HUES48 (cell line): ENCODE results near the gene BEX2.
"Not testable (repeated sequence)": the region's sequence is repeated elsewhere in the genome, so short reads cannot be mapped to it uniquely, and the experiment has no call there.

Source experiments
- H3K27ac ChIP-seq: one replicate; pipeline ENCODE4 v1.7.0; 2013; ENCODE audit warnings: low read depth, low read length, inconsistent platforms
- H3K27me3 ChIP-seq: 2 replicates; pipeline ENCODE4 v1.6.1; 2013; ENCODE audit warnings: mild to moderate bottlenecking, low read length; ENCODE audit not compliant: control insufficient read depth, insufficient read depth
- H3K36me3 ChIP-seq: 2 replicates; pipeline ENCODE4 v1.6.1; 2013; ENCODE audit warnings: low read length; ENCODE audit not compliant: control insufficient read depth, insufficient read depth
- H3K4me1 ChIP-seq: 2 replicates; pipeline ENCODE4 v1.6.1; 2013; ENCODE audit warnings: mild to moderate bottlenecking, low read length; ENCODE audit not compliant: control insufficient read depth, insufficient read depth
- H3K4me3 ChIP-seq: 2 replicates; pipeline ENCODE4 v1.5.1; 2013; ENCODE audit warnings: mild to moderate bottlenecking, low read depth, low read length
- H3K9ac ChIP-seq: 2 replicates; pipeline ENCODE4 v1.6.1; 2013; ENCODE audit warnings: mild to moderate bottlenecking, low read depth, low read length, moderate library complexity
- H3K9me3 ChIP-seq: 2 replicates; pipeline ENCODE4 v1.6.1; 2013; ENCODE audit warnings: low read length; ENCODE audit not compliant: control insufficient read depth, insufficient read depth

BEX2 gene

DNA sequence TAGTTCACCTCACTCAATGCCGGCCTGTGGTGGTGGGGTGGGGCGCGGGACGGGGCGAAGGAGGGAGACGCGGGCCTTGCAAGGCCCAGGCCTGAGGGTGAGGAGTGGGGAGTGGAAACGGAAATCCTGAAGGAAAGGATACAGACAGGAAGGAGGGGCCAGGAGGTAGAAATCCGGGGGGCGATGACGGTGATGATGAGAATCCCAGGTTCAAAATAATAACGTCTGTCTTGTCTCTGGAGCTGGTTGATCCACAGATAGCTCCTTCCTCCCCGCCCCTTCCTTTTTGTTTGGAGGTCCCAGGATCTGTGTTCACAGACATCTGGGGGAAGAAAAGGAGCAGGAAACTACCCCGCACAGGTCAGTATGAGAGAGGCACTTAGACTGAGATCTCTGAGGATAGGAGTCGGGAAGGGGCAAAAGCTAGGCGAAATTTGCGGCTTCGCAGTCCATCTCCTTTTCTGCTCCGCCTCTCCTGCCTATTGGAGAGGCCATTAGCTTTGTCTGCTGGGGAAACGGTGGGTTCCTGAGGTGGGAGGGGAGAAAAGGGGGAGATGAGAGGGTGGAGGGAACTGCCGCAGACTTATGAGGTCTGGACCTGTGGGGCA lies 20.0 kb upstream of the BEX2 start:
- Histone ChIP-seq H3K27me3 (peaks cover 14% of the 10 kb centered on the region; the same call in 1 of the 2 replicates), H3K4me1 (peaks cover 28% of the 10 kb centered on the region), H3K27ac (peak overlapping the region; percentile 66), H3K9me3 (no peaks in the 10 kb centered on the region), H3K9ac (peak overlapping the region; percentile 10; the same call in 1 of the 2 replicates), H3K36me3 (no peaks in the 10 kb centered on the region), H3K4me3 (peak overlapping the region; percentile 50)

DNA sequence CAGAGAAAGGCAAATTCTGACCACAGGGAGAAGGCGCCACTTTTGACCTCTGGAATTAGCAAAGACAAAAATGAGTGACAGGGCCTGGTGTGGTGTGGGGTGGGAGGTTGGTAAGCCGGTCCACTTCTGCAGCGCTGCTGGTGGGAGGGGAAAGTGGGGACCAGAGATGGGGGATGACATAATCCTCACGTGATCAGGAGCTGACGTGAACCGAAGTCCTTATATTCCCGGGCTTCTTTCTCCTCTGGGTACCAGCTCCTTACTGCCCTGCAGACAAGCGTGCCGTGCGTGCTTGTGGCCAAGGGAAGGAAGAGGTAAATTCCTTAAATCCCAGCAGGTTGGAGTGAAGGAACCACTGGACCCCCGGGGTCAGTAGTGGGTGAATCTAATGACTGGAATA lies 19.2 kb upstream of the BEX2 start, which contains the start of gene TCEAL7:
TSS of gene TCEAL7 (plus strand) at position 249 of the 400 bp plus-strand sequence. CDS start 1,165 bp downstream, outside the sequence.
- Histone ChIP-seq H3K4me1 (peaks cover 28% of the 10 kb centered on the region), H3K9me3 (no peaks in the 10 kb centered on the region), H3K36me3 (no peaks in the 10 kb centered on the region), H3K27me3 (peaks cover 11% of the 10 kb centered on the region; the same call in 1 of the 2 replicates), H3K27ac (peak within 1 kb of the TSS; percentile 66), H3K4me3 (peak within 1 kb of the TSS; percentile 50), H3K9ac (peak within 1 kb of the TSS; percentile 10; the same call in 1 of the 2 replicates)

DNA sequence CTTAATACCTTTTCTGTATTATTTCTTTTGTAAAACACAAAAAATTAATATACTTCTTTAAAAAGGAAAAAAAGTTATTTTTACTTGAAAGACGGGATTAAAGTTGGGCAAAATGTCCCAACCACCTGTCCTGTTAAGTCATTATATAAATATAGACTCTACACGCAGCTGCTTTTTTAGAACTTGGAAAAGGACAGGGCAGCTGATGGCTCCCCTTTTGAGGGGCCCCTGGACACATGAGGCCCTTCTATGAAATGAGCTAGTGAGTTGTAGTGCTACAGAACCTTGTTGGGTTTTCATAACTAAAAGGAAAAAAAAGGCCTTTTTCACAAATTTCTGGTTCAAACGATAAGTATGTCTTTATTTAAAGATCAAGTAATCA lies 600 bp upstream of the BEX2 start:
- no peaks in the 10 kb centered on the region for H3K9me3 ChIP-seq
- H3K36me3 ChIP-seq = peaks cover 11% of the 10 kb centered on the region
- no peak overlapping the region for H3K9ac ChIP-seq
- H3K4me1 ChIP-seq = peaks cover 6% of the 10 kb centered on the region
- peak overlapping the region; percentile 71 for H3K27ac ChIP-seq
- H3K4me3 ChIP-seq = peak overlapping the region; percentile 80
- peaks cover 10% of the 10 kb centered on the region for H3K27me3 ChIP-seq

DNA sequence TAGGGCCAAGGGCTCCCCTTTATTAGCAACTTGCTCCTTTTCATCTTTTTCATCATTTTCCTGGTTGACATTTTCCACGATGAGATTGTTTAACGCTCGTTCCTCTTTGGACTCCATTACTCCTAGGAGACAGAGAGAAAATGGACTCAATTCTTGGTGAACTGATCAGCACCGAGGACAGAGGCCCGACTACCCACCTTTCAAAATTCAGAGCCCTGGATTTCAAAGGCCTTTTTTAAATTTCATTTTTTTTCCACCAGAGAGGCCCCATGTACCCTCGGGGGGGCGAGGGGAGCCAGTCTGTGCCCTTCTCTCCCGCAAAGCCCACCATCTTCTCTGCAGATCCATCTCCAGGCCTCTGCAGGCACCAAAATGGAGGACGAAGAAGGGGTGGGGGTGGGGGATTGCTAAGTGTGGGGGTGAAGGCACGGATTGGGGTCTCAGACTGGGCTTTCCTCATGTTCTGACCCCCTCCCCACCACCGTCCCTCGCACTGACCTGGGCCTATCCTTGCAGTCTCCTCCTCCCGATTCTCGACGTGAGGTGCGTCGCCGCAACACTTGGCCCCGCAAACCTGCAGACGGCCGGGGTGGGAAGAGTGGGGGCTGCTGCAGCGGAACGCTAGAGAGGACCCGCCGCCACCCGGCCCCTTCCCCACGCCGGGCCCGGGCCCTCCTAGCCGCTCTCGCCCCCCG lies 783 bp downstream of the BEX2 start:
- Histone ChIP-seq H3K4me1 (peaks cover 6% of the 10 kb centered on the region), H3K27me3 (peaks cover 12% of the 10 kb centered on the region), H3K4me3 (peak overlapping the region; percentile 80), H3K27ac (peak overlapping the region; percentile 71), H3K36me3 (peaks cover 11% of the 10 kb centered on the region), H3K9me3 (no peaks in the 10 kb centered on the region), H3K9ac (peak overlapping the region; percentile 81)

DNA sequence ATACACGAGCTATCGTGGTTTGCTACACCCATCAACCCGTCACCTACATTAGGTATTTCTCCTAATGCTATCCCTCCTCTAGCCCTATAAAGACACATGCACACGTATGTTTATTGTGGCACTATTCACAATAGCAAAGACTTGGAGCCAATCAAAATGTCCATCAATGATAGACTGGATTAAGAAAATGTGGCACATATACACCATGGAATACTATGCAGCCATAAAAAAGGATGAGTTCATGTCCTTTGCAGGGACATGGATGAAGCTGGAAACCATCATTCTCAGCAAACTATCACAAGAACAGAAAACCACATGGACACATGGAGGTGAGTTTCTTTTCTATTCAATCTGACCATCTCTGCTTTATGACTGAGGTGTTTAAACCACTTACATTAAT lies 5.1 kb downstream of the BEX2 start:
- not testable (repeated sequence) for H3K27ac ChIP-seq, H3K4me1 ChIP-seq, H3K4me3 ChIP-seq, H3K9me3 ChIP-seq, H3K9ac ChIP-seq
- Histone ChIP-seq H3K27me3 (peaks cover 13% of the 10 kb centered on the region; the same call in 1 of the 2 replicates), H3K36me3 (peaks cover 11% of the 10 kb centered on the region)

DNA sequence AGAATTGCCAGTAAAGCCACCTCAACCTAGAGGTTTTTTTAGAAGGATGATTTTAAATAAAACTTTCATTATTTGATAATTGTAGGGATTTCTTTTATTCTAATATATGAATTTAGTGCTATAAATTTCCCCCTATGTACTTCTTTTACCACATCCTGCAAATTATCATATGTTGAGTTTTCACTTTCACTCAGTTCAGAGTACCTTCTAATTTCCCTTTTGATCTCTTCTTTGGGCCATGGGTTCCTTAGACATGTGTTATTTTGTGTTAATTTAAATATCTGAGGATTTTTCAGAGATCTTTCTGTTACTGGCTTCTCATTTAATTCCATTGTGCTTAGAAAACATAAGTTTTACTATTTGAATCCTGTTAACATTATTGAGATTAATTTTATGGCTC lies 6.1 kb downstream of the BEX2 start:
- no peak overlapping the region for H3K9ac ChIP-seq
- no peak overlapping the region for H3K4me3 ChIP-seq
- H3K4me1 ChIP-seq = no peaks in the 10 kb centered on the region
- H3K9me3 ChIP-seq = no peaks in the 10 kb centered on the region
- no peak overlapping the region for H3K27ac ChIP-seq
- H3K36me3 ChIP-seq = peaks cover 11% of the 10 kb centered on the region
- peaks cover 13% of the 10 kb centered on the region; the same call in 1 of the 2 replicates for H3K27me3 ChIP-seq

- no peaks in the 10 kb centered on the region for H3K36me3 ChIP-seq
- H3K9ac ChIP-seq = no peak overlapping the region
- H3K27me3 ChIP-seq = peaks cover 50% of the 10 kb centered on the region
- peaks cover 20% of the 10 kb centered on the region for H3K4me1 ChIP-seq
- H3K4me3 ChIP-seq = no peak overlapping the region
- no peaks in the 10 kb centered on the region for H3K9me3 ChIP-seq
- H3K27ac ChIP-seq = no peak overlapping the region
Observed at GRCh38 chrX:103293118-103293517, 17.7 kb downstream of the BEX2 start.

DNA sequence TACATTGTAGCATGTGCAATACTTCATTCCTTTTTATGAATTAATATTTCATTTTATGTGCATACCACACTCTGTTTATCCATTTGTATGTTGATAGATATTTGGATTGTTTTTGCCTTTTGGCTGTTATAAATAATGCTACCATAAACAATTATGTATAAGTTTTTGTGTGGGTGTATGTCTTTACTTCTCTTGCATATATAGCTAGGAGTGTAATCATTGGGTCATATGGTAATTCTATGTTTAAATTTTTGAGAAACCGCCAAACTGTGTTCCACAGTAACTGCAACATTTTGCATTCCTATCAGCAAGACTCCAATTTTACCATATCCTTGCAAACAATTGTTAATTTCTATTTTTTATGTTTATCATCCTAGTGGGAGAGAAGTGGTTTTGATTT lies 31.2 kb downstream of the BEX2 start:
- Histone ChIP-seq H3K4me3 (no peak overlapping the region), H3K27me3 (peaks cover 19% of the 10 kb centered on the region), H3K36me3 (no peaks in the 10 kb centered on the region), H3K9me3 (peaks cover 11% of the 10 kb centered on the region), H3K27ac (no peak overlapping the region), H3K9ac (no peak overlapping the region), H3K4me1 (no peaks in the 10 kb centered on the region)

- Histone ChIP-seq H3K27me3 (peaks cover 23% of the 10 kb centered on the region), H3K4me3 (no peak within 1 kb of the TSS)
Observed at GRCh38 chrX:103276581-103277002, 34.2 kb downstream of the BEX2 start, which contains the start of gene TCEAL5. Gene TCEAL5 (minus strand): TSS chrX:103276750. CDS start chrX:103274563, 2,187 bp downstream.

DNA sequence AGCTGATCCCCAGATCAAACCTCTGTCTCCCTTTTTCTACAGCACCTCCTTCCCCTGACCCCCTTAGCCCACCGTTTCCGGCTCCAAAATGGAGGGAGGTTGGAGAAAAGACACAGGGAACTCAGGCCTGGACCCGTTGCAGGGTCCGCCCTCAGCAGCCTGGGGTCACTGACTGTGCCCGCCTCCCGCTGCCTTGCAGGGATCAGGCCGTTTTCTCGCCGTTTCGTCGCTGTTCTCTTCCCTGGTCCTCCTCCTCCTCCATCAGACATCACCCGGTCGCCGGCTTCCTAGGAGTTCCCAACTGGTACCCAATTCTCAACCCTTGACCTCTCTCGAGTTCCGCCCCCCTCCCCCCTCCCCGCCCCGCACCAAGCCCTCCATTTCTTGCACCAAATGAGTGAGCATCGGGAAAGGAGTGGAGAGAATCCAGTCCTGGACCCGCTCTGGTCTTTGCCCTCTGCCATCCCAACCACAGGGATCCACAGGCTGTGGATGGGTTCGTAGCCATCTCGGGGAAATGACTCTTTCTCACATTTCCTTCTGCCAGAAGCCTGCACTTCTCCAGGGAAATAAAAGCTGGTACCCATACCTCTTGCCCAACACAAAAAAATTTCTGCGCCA lies 34.7 kb downstream of the BEX2 start:
- Histone ChIP-seq H3K27me3 (peaks cover 23% of the 10 kb centered on the region), H3K36me3 (no peaks in the 10 kb centered on the region)

More at GRCh38 chrX:103276581-103277002, 34.2 kb downstream of the BEX2 start, which contains the start of gene TCEAL5:
- peaks cover under 1% of the 10 kb centered on the region; the same call in 1 of the 2 replicates for H3K9me3 ChIP-seq
- no peaks in the 10 kb centered on the region for H3K4me1 ChIP-seq
- H3K9ac ChIP-seq = no peak within 1 kb of the TSS
- no peak within 1 kb of the TSS for H3K27ac ChIP-seq
- H3K36me3 ChIP-seq = no peaks in the 10 kb centered on the region

DNA sequence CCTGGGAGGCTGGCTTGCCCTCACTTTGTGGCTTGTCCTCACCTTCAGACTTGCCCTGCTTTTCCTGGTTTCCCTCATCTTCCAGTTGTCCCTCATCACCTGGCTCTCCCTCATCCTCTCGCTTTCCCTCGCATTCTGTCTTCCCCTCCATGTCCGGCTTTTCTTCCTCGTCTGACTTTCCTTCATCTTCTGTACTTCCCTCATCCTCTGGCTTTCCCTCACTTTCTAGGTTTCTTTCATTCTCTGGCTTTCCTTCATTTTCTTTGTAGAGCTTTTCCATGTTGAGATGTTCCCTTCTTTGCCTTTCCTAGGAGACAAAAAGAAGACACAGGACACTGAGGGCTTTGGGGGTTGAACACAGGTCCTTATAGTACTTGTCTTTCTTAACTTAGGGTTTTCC lies 36.5 kb downstream of the BEX2 start:
- Histone ChIP-seq H3K36me3 (no peaks in the 10 kb centered on the region), H3K9ac (no peak overlapping the region), H3K4me3 (no peak overlapping the region), H3K4me1 (no peaks in the 10 kb centered on the region), H3K9me3 (no peaks in the 10 kb centered on the region), H3K27ac (no peak overlapping the region), H3K27me3 (peaks cover 25% of the 10 kb centered on the region)

More for the DNA sequence above, 34.7 kb downstream of the BEX2 start:
- Histone ChIP-seq H3K9me3 (no peaks in the 10 kb centered on the region), H3K9ac (no peak overlapping the region), H3K4me1 (no peaks in the 10 kb centered on the region), H3K27ac (no peak overlapping the region), H3K4me3 (no peak overlapping the region)
